H9 (cell line): Measurements from ENCODE around the gene ADRA2A. TPM values are rescaled to one million over a fixed set of nuclear protein-coding genes. Genes with fewer than 3 reads are reported as not detected.

Source experiments
- DNase-seq: peaks from one replicate; pipeline ENCODE4 v3.0.0-alpha.2; 2017
- H2AFZ ChIP-seq: one replicate; pipeline ENCODE4 v1.6.1; 2013; ENCODE audit warnings: mild to moderate bottlenecking, low read length, control low read depth, moderate library complexity
- H2AK5ac ChIP-seq: 2 replicates; pipeline ENCODE4 v1.6.1; 2013; ENCODE audit warnings: low read length, control low read depth, mixed read lengths; ENCODE audit not compliant: insufficient read length
- H2BK120ac ChIP-seq: one replicate; pipeline ENCODE4 v1.6.1; 2013; ENCODE audit warnings: low read depth, mild to moderate bottlenecking, low read length, control low read depth, inconsistent platforms; ENCODE audit not compliant: poor library complexity, severe bottlenecking
- H2BK12ac ChIP-seq: 2 replicates; pipeline ENCODE4 v1.6.1; 2013; ENCODE audit warnings: low read length, control low read depth, mixed read lengths, low read depth; ENCODE audit not compliant: insufficient read length
- H2BK15ac ChIP-seq: 2 replicates; pipeline ENCODE4 v1.6.1; 2013; ENCODE audit warnings: low read depth, low read length, control low read depth
- H2BK20ac ChIP-seq: one replicate; pipeline ENCODE4 v1.6.1; 2013; ENCODE audit warnings: low read depth, mild to moderate bottlenecking, low read length, control low read depth, inconsistent platforms; ENCODE audit not compliant: poor library complexity, severe bottlenecking
- H2BK5ac ChIP-seq: 2 replicates; pipeline ENCODE4 v1.6.1; 2013; ENCODE audit warnings: low read length, control low read depth, mixed read lengths; ENCODE audit not compliant: insufficient read length
- H3K14ac ChIP-seq: 2 replicates; pipeline ENCODE4 v1.6.1; 2013; ENCODE audit warnings: low read length, control low read depth; ENCODE audit not compliant: insufficient read depth
- H3K18ac ChIP-seq: 2 replicates; pipeline ENCODE4 v1.6.1; 2013; ENCODE audit warnings: low read depth, mild to moderate bottlenecking, mixed read lengths, low read length, control low read depth; ENCODE audit not compliant: insufficient read length
- H3K23ac ChIP-seq: 2 replicates; pipeline ENCODE4 v1.6.1; 2013; ENCODE audit warnings: low read length, control low read depth, mixed read lengths, low read depth; ENCODE audit not compliant: insufficient read length
- H3K23me2 ChIP-seq: 2 replicates; pipeline ENCODE4 v1.6.1; 2013; ENCODE audit warnings: low read depth, mild to moderate bottlenecking, mixed read lengths, low read length, control low read depth; ENCODE audit not compliant: insufficient read length, poor library complexity, severe bottlenecking
- H3K27ac ChIP-seq: 2 replicates; pipeline ENCODE4 v1.5.1; 2013; ENCODE audit warnings: low read length, control low read depth, mixed read lengths, low read depth; ENCODE audit not compliant: insufficient read length
- H3K27me3 ChIP-seq: 2 replicates; pipeline ENCODE4 v1.6.1; 2013; ENCODE audit warnings: low read length, control low read depth, inconsistent platforms; ENCODE audit not compliant: insufficient read depth
- H3K4ac ChIP-seq: 2 replicates; pipeline ENCODE4 v1.6.1; 2013; ENCODE audit warnings: low read depth, mild to moderate bottlenecking, control low read depth, inconsistent platforms, low read length, moderate library complexity
- H3K4me1 ChIP-seq: 2 replicates; pipeline ENCODE4 v1.6.1; 2013; ENCODE audit warnings: low read length, control low read depth, inconsistent platforms; ENCODE audit not compliant: insufficient read depth
- H3K4me2 ChIP-seq: 2 replicates; pipeline ENCODE4 v1.6.1; 2013; ENCODE audit warnings: low read length, control low read depth, mixed read lengths; ENCODE audit not compliant: insufficient read length, insufficient read depth
- H3K56ac ChIP-seq: 2 replicates; pipeline ENCODE4 v1.6.1; 2013; ENCODE audit warnings: low read depth, mild to moderate bottlenecking, mixed read lengths, low read length, control low read depth; ENCODE audit not compliant: insufficient read length
- H3K79me1 ChIP-seq: 2 replicates; pipeline ENCODE4 v1.6.1; 2013; ENCODE audit warnings: low read depth, mild to moderate bottlenecking, moderate library complexity, low read length, control low read depth, inconsistent platforms; ENCODE audit not compliant: insufficient read depth, poor library complexity, severe bottlenecking
- H3K79me2 ChIP-seq: 2 replicates; pipeline ENCODE4 v1.6.1; 2013; ENCODE audit warnings: low read length, control low read depth, inconsistent platforms; ENCODE audit not compliant: insufficient read depth
- H3K9ac ChIP-seq: 2 replicates; pipeline ENCODE4 v1.6.1; 2013; ENCODE audit warnings: low read length, control low read depth, mixed read lengths; ENCODE audit not compliant: insufficient read length; ENCODE audit errors: extremely low read depth
- H3K9me3 ChIP-seq: one replicate; pipeline ENCODE4 v1.6.1; 2013; ENCODE audit warnings: low read depth, low read length, inconsistent platforms; ENCODE audit not compliant: control insufficient read depth
- H3T11ph ChIP-seq: one replicate; pipeline ENCODE4 v1.6.1; 2013; ENCODE audit warnings: mild to moderate bottlenecking, low read length, control low read depth, inconsistent platforms
- H4K20me1 ChIP-seq: one replicate; pipeline ENCODE4 v1.6.1; 2013; ENCODE audit not compliant: control insufficient read depth, insufficient read length, insufficient read depth
- H4K5ac ChIP-seq: 2 replicates; pipeline ENCODE4 v1.6.1; 2013; ENCODE audit warnings: low read depth, mild to moderate bottlenecking, mixed read lengths, low read length, control low read depth; ENCODE audit not compliant: insufficient read length
- H4K8ac ChIP-seq: replicated peaks from 2 replicates; pipeline ENCODE4 v1.6.1; 2013; ENCODE audit warnings: low read length, control low read depth, mixed read lengths, low read depth; ENCODE audit not compliant: insufficient read length
- H4K91ac ChIP-seq: 2 replicates; pipeline ENCODE4 v1.6.1; 2013; ENCODE audit warnings: low read depth, mild to moderate bottlenecking, moderate library complexity, mixed read lengths, low read length, control low read depth; ENCODE audit not compliant: insufficient read length
- H3K27ac Mint-ChIP-seq, 3 experiments: 2 replicates in 2 of 3; 3 replicates in 1 of 3; pipeline ENCODE4 v1.8.0; 2020 to 2021; ENCODE audit warnings: mixed read lengths in 3 of 3, mild to moderate bottlenecking in 1 of 3, moderate library complexity in 1 of 3
- H3K27me3 Mint-ChIP-seq: 2 replicates; pipeline ENCODE4 v1.8.0; 2021; ENCODE audit warnings: low read depth, mild to moderate bottlenecking, moderate library complexity, mixed read lengths
- H3K36me3 Mint-ChIP-seq, 3 experiments: 2 replicates in 2 of 3; 3 replicates in 1 of 3; pipeline ENCODE4 v1.8.0; 2020 to 2021; ENCODE audit warnings: low read depth in 3 of 3, mixed read lengths in 3 of 3; ENCODE audit not compliant: insufficient read depth in 1 of 3
- H3K4me1 Mint-ChIP-seq, 2 experiments: 2 replicates each; pipeline ENCODE4 v1.8.0; 2020; ENCODE audit warnings: mixed read lengths in 2 of 2
- H3K4me3 Mint-ChIP-seq, 2 experiments: 2 replicates in 1 of 2; 3 replicates in 1 of 2; pipeline ENCODE4 v1.8.0; 2020 to 2021; ENCODE audit warnings: mild to moderate bottlenecking in 2 of 2, mixed read lengths in 2 of 2, moderate library complexity in 1 of 2
- H3K9me3 Mint-ChIP-seq, 2 experiments: 2 replicates in 1 of 2; 3 replicates in 1 of 2; pipeline ENCODE4 v1.8.0; 2020; ENCODE audit warnings: mild to moderate bottlenecking in 2 of 2, mixed read lengths in 2 of 2, moderate library complexity in 1 of 2
- CTCF ChIP-seq: fragments of 200-600 bp; sonication (generic); conservative IDR thresholded peaks from 3 replicates; pipeline ENCODE4 v1.8.0; 2021; ENCODE audit warnings: antibody characterized with exemption, mild to moderate bottlenecking
- WGBS: extraction: QIAGEN DNeasy Blood & Tissue Kit; methylation state at CpG from one replicate; pipeline ENCODE4 v1.1.7; 2013; ENCODE audit warnings: missing lambda C conversion rate, low lambda C conversion rate, mixed read lengths; ENCODE audit not compliant: insufficient read length; ENCODE audit errors: extremely low coverage; 5-methylcytosine and 5-hydroxymethylcytosine counted together
- total RNA-seq: library from RNA; stranded (reverse); gene quantifications from 2 replicates; pipeline ENCODE4 v1.2.1, GENCODE V29; 2021

Gene ADRA2A
- total RNA-seq, 1 experiment from 2014 or later: 1.4 TPM

- Histone ChIP-seq H3K4me1 (no peaks in the 10 kb centered on the region), H4K91ac (no peak overlapping the region), H4K5ac (no peak overlapping the region), H3K23ac (no peak overlapping the region), H3K4me2 (no peak overlapping the region), H2BK120ac (no peak overlapping the region), H3K27ac (no peak overlapping the region), H3K27me3 (no peaks in the 10 kb centered on the region), H2BK15ac (no peak overlapping the region), H2BK12ac (no peak overlapping the region), H3K23me2 (no peaks in the 10 kb centered on the region), H3K79me2 (no peaks in the 10 kb centered on the region), H2BK20ac (no peak overlapping the region), H4K8ac (no peak overlapping the region), H3K9ac (no peak overlapping the region), H3K4ac (no peak overlapping the region), H4K20me1 (no peaks in the 10 kb centered on the region), H3T11ph (no peak overlapping the region), H3K79me1 (no peaks in the 10 kb centered on the region), H2AK5ac (no peak overlapping the region), H2BK5ac (no peak overlapping the region), H3K9me3 (no peaks in the 10 kb centered on the region), H2AFZ (no peak overlapping the region), H3K18ac (no peak overlapping the region), H3K56ac (no peak overlapping the region), H3K14ac (no peak overlapping the region)
- TF ChIP-seq CTCF: peak; percentile 46; the same call in 1 of the 3 replicates
- DNase-seq: peak; percentile 59
- no CpG with 5 or more reads among the region's 4 CpGs for WGBS
- no peak overlapping the region for H3K27ac Mint-ChIP-seq
- peaks cover 9% of the 10 kb centered on the region for H3K27me3 Mint-ChIP-seq
- H3K4me1 Mint-ChIP-seq: peaks cover 3 to 5% of the 10 kb centered on the region in 2 experiments
- H3K4me3 Mint-ChIP-seq: no peak overlapping the region
- H3K36me3 Mint-ChIP-seq: no peaks in the 10 kb centered on the region; a peak in 1 of 7 replicates
- H3K9me3 Mint-ChIP-seq: no peaks in the 10 kb centered on the region; a peak in 1 of 5 replicates
Observed at GRCh38 chr10:111107023-111107422, 30.2 kb downstream of the ADRA2A start.
